Measurements from ENCODE around the gene ITPR2. TPM values are rescaled to one million over a fixed set of nuclear protein-coding genes. Genes with fewer than 3 reads are reported as not detected.

ITPR2 gene
- total RNA-seq, 3 donors from 2014 or later (not counting 1 experiment from before 2014, with no cell fraction given) = 59.1 to 70.7 (median 68.2) TPM

DNA sequence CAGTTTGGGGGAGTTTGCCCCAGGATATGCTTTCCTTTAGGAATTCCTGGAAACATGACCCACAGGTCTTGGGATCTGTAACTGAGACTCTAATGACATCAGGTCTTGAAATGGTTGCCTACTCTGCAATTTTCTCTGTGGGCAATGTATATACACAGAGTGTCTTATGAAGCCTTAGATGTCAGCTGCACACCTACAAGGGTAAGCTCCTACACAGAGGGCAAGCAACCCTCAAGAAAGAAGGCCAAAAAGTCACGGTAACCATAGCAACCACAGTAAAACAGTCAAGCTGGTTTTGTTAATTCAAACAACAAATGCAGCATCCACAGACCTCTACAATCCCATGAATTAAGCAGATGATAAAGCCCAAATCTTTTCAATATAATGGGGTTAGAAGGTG is 344.6 kb downstream of the ITPR2 start:
- Mint-ChIP-seq H3K4me1 (no peaks in the 10 kb centered on the region), H3K36me3 (peaks cover 10% of the 10 kb centered on the region), H3K4me3 (no peak overlapping the region), H3K27ac (no peak overlapping the region), H3K27me3 (ENCODE audit: low read depth in 2 of 2) (no peaks in the 10 kb centered on the region), H3K9me3 (no peaks in the 10 kb centered on the region)
- Histone ChIP-seq H3K36me3 (ENCODE audit: control insufficient read depth, insufficient read depth, low read length) (peaks cover 20% of the 10 kb centered on the region), H3K9me3 (ENCODE audit: control insufficient read depth, insufficient read depth, low read length) (no peaks in the 10 kb centered on the region), H3K27me3 (ENCODE audit: control insufficient read depth, insufficient read depth, low read length) (no peaks in the 10 kb centered on the region), H3K4me1 (ENCODE audit: control insufficient read depth, insufficient read depth, low read length) (no peaks in the 10 kb centered on the region), H3K27ac (ENCODE audit: low read length) (no peak overlapping the region), H3K4me3 (ENCODE audit: low read length) (no peak overlapping the region)
- TF ChIP-seq, protein P1, sequence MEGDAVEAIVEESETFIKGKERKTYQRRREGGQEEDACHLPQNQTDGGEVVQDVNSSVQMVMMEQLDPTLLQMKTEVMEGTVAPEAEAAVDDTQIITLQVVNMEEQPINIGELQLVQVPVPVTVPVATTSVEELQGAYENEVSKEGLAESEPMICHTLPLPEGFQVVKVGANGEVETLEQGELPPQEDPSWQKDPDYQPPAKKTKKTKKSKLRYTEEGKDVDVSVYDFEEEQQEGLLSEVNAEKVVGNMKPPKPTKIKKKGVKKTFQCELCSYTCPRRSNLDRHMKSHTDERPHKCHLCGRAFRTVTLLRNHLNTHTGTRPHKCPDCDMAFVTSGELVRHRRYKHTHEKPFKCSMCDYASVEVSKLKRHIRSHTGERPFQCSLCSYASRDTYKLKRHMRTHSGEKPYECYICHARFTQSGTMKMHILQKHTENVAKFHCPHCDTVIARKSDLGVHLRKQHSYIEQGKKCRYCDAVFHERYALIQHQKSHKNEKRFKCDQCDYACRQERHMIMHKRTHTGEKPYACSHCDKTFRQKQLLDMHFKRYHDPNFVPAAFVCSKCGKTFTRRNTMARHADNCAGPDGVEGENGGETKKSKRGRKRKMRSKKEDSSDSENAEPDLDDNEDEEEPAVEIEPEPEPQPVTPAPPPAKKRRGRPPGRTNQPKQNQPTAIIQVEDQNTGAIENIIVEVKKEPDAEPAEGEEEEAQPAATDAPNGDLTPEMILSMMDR (IDR thresholded peaks at IDR 0.05) = no peak
- 100% methylated on average over 1 of the region's 1 CpG for WGBS (ENCODE audit: insufficient coverage)
- ATAC-seq (no peak), DNase-seq (no peak)
- intact Hi-C loops (cut with micrococcal nuclease) = no loop called here

DNA sequence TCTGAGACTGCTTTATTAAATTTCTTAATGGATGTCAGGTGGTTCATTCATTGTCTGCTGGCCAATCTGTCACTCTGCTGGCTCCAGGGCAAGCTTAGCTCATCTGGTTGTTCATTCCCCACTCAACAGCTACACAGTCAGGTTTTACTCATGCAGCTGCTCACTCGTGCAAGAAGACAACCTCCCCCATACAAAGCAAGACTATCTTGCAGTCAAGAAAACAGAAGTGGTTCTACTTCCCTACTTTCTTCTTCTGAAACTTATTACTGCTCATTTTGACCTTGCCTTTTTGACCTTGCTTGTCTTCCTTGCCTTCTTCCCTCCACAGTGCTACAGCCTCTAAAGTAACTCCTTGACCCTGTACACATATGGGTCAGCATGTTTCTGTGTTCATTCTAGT is 359.7 kb downstream of the ITPR2 start:
- Histone ChIP-seq H3K27me3 (ENCODE audit: control insufficient read depth, insufficient read depth, low read length) (no peaks in the 10 kb centered on the region), H3K4me3 (ENCODE audit: low read length) (no peak overlapping the region), H3K36me3 (ENCODE audit: control insufficient read depth, insufficient read depth, low read length) (peaks cover 23% of the 10 kb centered on the region), H3K27ac (ENCODE audit: low read length) (no peak overlapping the region), H3K9me3 (ENCODE audit: control insufficient read depth, insufficient read depth, low read length) (no peaks in the 10 kb centered on the region), H3K4me1 (ENCODE audit: control insufficient read depth, insufficient read depth, low read length) (no peaks in the 10 kb centered on the region)
- 21% methylated on average over 1 of the region's 1 CpG for WGBS (ENCODE audit: insufficient coverage)
- intact Hi-C loops (cut with micrococcal nuclease) = no loop called here
- Mint-ChIP-seq H3K4me1 (no peaks in the 10 kb centered on the region), H3K36me3 (no peaks in the 10 kb centered on the region), H3K9me3 (no peaks in the 10 kb centered on the region), H3K27ac (no peak overlapping the region), H3K4me3 (no peak overlapping the region), H3K27me3 (ENCODE audit: low read depth in 2 of 2) (no peaks in the 10 kb centered on the region)
- DNase-seq = peak in 1 of 2 donors; percentile 3
- TF ChIP-seq, protein P1 (IDR thresholded peaks at IDR 0.05) = no peak
- ATAC-seq = peak in 2 of 3 donors; percentile 22 to 44

DNA sequence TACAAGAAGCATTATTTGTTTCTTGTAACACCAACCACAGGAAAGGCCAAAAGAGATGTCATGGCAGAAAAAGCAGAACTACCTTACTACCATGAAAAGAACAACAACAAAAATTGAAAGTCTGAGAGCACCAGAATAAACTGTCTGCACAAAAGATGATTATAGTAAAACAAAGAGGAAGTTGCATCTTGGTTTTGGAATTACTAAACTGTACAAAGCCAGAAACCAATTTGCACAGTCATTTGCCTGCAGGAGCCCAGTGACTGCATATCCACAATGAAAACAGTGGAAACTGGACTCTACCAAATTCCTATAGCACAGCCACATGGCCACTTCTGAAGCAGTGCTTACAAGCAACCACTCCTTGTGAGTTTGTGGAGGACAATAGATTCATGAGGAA is 361.4 kb downstream of the ITPR2 start:
- Mint-ChIP-seq H3K36me3 (no peaks in the 10 kb centered on the region), H3K4me1 (no peaks in the 10 kb centered on the region), H3K27me3 (ENCODE audit: low read depth in 2 of 2) (no peaks in the 10 kb centered on the region), H3K27ac (no peak overlapping the region), H3K9me3 (no peaks in the 10 kb centered on the region), H3K4me3 (no peak overlapping the region)
- no peaks in the 10 kb centered on the region for H3K27me3 ChIP-seq (ENCODE audit: control insufficient read depth, insufficient read depth, low read length)
- H3K36me3 ChIP-seq (ENCODE audit: control insufficient read depth, insufficient read depth, low read length) = peaks cover 21% of the 10 kb centered on the region
- DNase-seq = no peak
- H3K4me1 ChIP-seq (ENCODE audit: control insufficient read depth, insufficient read depth, low read length) = no peaks in the 10 kb centered on the region
- peak in 1 of 3 donors; percentile 69 for ATAC-seq
- no peak overlapping the region for H3K27ac ChIP-seq (ENCODE audit: low read length)
- intact Hi-C loops (cut with micrococcal nuclease) = no loop called here
- H3K9me3 ChIP-seq (ENCODE audit: control insufficient read depth, insufficient read depth, low read length) = no peaks in the 10 kb centered on the region
- TF ChIP-seq, protein P1 (IDR thresholded peaks at IDR 0.05) = no peak
- no peak overlapping the region for H3K4me3 ChIP-seq (ENCODE audit: low read length)

DNA sequence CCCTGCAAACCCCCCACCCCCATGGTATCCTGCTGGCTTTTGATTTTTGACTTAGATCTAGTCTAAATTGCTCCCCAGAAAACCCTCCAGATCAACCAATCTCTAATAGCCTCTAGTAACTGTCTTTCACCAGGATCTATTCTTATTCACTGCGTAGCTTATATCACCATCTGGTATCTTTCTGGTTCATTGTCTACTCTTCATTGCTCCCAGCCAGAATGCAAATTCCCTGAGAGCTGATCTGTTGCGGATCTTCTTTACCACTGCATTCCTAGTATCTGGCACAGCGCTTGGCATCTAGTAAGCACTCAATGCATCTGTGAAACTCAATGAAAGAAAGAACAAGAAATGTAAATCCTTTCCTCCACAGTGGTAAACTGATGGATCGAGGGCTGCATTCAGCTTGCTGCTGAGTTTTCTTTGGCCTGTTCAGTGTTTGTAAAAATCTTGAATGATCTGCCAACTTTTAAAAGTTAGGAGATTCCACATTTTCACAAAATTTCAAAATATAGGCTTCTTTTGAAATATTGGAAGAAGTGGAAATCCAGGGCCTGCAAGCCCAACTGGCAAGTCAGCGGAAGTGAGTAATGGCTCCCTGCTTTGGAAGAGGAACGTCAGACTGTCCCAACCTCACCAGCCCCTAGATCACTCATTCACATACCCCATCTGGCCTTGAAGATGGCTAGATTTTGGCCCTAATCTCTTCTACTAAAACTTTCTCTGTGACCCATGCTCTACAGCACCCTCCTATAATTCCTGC is 363.4 kb downstream of the ITPR2 start:
- ATAC-seq = no peak
- Mint-ChIP-seq H3K4me1 (no peaks in the 10 kb centered on the region), H3K4me3 (no peak overlapping the region), H3K27me3 (ENCODE audit: low read depth in 2 of 2) (no peaks in the 10 kb centered on the region), H3K27ac (no peak overlapping the region), H3K9me3 (no peaks in the 10 kb centered on the region), H3K36me3 (no peaks in the 10 kb centered on the region)
- no peak overlapping the region for H3K4me3 ChIP-seq (ENCODE audit: low read length)
- intact Hi-C loops (cut with micrococcal nuclease) = no loop called here
- H3K4me1 ChIP-seq (ENCODE audit: control insufficient read depth, insufficient read depth, low read length) = no peaks in the 10 kb centered on the region
- no peak for DNase-seq
- H3K27ac ChIP-seq (ENCODE audit: low read length) = no peak overlapping the region
- H3K36me3 ChIP-seq (ENCODE audit: control insufficient read depth, insufficient read depth, low read length) = peaks cover 8% of the 10 kb centered on the region
- H3K27me3 ChIP-seq (ENCODE audit: control insufficient read depth, insufficient read depth, low read length) = no peaks in the 10 kb centered on the region
- WGBS (ENCODE audit: insufficient coverage) = 94% methylated on average over 5 of the region's 6 CpGs
- TF ChIP-seq, protein P1 (IDR thresholded peaks at IDR 0.05) = no peak
- H3K9me3 ChIP-seq (ENCODE audit: control insufficient read depth, insufficient read depth, low read length) = no peaks in the 10 kb centered on the region
